ENCODE data around the gene OSBPL10. TPM values are rescaled to one million over a fixed set of nuclear protein-coding genes. Genes with fewer than 3 reads are reported as not detected.
"Not testable (repeated sequence)": the region's sequence is repeated elsewhere in the genome, so short reads cannot be mapped to it uniquely, and the experiment has no call there.

OSBPL10 gene
- total and polyA plus RNA-seq, 2 experiments from 2014 or later: 2.2 to 7.7 TPM

DNA sequence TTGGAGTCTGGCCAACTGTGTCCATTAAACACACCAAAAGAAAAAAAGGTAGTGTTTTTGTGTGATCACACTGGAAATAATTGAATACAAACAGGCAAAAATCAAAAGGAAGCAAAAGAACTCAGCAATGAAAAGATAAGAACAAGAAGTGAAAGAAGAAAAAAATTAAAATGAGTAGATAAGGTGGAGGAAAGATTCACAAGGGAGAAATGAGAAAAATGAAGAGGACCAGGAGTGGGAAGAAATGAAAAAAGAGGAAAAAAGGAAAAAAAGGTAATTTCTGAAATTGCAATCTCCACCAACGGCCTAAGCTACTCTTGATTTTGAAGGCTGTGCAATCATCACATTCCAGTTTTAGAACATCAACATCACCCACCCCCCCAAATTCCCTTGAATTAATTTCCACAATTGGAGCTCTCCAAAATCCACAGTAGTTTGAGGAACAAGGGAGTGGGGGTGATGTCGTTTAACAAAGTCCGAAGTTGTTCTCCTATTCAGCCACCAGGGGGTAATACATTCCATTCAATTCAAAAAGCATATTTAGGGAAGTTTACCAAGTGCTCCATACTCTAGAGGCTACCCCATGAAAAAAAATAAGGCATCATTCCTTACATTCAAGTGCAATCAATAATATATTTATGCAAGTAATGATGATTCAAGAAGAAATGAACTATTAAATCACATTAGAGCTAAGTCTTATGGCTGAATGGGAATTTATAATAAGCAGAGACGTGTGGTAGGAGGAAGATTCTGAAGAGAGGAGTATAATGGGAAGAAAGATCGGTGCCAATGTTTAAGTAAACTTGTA lies 37.9 kb upstream of the OSBPL10 start:
- H3K4me1 ChIP-seq (ENCODE audit: low read depth): peaks cover 6% of the 10 kb centered on the region
- H3K27ac ChIP-seq: no peak overlapping the region
- no peaks in the 10 kb centered on the region for H3K36me3 ChIP-seq
- H3K9me3 ChIP-seq (ENCODE audit: low read depth): no peaks in the 10 kb centered on the region
- peak; percentile 61 to 73 for DNase-seq (ENCODE audit: low read depth in 1 of 2, low spot score in 1 of 2)
- TF ChIP-seq, protein P1, sequence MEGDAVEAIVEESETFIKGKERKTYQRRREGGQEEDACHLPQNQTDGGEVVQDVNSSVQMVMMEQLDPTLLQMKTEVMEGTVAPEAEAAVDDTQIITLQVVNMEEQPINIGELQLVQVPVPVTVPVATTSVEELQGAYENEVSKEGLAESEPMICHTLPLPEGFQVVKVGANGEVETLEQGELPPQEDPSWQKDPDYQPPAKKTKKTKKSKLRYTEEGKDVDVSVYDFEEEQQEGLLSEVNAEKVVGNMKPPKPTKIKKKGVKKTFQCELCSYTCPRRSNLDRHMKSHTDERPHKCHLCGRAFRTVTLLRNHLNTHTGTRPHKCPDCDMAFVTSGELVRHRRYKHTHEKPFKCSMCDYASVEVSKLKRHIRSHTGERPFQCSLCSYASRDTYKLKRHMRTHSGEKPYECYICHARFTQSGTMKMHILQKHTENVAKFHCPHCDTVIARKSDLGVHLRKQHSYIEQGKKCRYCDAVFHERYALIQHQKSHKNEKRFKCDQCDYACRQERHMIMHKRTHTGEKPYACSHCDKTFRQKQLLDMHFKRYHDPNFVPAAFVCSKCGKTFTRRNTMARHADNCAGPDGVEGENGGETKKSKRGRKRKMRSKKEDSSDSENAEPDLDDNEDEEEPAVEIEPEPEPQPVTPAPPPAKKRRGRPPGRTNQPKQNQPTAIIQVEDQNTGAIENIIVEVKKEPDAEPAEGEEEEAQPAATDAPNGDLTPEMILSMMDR (IDR thresholded peaks at IDR 0.05; ENCODE audit: low read depth, low read length): peak; percentile 71
- H3K27me3 ChIP-seq: no peaks in the 10 kb centered on the region
- no peak overlapping the region for H3K4me3 ChIP-seq

- TF ChIP-seq, protein P1 (IDR thresholded peaks at IDR 0.05; ENCODE audit: low read depth, low read length): no peak
- H3K9me3 ChIP-seq (ENCODE audit: low read depth): no peaks in the 10 kb centered on the region
- peaks cover 6% of the 10 kb centered on the region for H3K4me1 ChIP-seq (ENCODE audit: low read depth)
- no peaks in the 10 kb centered on the region for H3K36me3 ChIP-seq
- peak in 1 of 2 donors; percentile 7 for DNase-seq (ENCODE audit: low read depth in 1 of 2, low spot score in 1 of 2)
- H3K4me3 ChIP-seq: no peak overlapping the region
- H3K27ac ChIP-seq: peak overlapping the region; percentile 1
- no peaks in the 10 kb centered on the region for H3K27me3 ChIP-seq
Observed at GRCh38 chr3:32017286-32017685, 36.2 kb upstream of the OSBPL10 start.

DNA sequence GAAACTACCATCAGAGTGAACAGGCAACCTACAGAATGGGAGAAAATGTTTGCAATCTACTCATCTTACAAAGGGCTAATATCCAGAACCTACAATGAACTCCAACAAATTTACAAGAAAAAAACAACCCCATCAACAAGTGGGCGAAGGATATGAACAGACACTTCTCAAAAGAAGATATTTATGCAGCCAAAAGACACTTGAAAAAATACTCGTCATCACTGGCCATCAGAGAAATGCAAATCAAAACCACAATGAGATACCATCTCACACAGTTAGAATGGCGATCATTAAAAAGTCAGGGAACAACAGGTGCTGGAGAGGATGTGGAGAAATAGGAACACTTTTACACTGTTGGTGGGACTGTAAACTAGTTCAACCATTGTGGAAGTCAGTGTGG lies 34.6 kb upstream of the OSBPL10 start:
- not testable (repeated sequence) for H3K36me3 ChIP-seq; H3K27ac ChIP-seq; H3K9me3 ChIP-seq (ENCODE audit: low read depth); H3K4me1 ChIP-seq (ENCODE audit: low read depth); H3K4me3 ChIP-seq; DNase-seq (ENCODE audit: low read depth in 1 of 2, low spot score in 1 of 2); H3K27me3 ChIP-seq

DNA sequence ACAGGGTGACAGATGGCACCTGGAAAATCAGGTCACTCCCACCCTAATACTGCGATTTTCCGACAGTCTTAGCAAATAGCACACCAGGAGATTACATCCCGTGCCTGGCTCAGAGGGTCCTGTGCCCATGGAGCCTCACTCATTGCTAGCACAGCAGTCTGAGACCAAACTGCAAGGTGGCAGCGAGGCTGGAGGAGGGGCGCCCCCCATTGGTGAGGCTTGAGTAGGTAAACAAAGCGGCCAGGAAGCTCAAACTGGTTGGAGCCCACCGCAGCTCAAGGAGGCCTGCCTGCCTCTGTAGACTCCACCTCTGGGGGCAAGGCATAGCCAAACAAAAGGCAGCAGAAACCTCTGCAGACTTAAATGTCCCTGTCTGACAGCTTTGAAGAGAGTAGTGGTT lies 29.6 kb upstream of the OSBPL10 start:
- not testable (repeated sequence) for DNase-seq (ENCODE audit: low read depth in 1 of 2, low spot score in 1 of 2); H3K9me3 ChIP-seq (ENCODE audit: low read depth); H3K27ac ChIP-seq; H3K36me3 ChIP-seq; H3K4me3 ChIP-seq; H3K27me3 ChIP-seq; H3K4me1 ChIP-seq (ENCODE audit: low read depth)

DNA sequence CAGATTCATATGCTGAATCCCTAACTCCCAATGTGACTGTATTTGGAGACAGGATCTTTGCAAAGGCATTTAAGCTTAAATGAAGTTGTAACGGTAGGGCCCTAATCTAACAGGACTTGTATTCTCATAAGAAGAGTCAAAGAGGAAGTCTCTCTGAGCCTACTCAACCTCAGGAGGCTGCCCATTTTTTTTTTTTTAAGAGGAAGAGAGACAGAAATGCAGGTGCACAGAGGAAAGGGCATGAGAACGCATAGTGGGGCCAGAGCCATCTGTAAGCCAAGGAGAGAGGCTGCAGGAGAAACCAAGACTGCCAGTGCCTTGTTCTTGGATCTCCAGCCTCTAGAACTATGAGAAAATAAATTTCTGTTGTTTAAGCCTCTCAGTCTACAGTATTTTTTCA lies 28.9 kb upstream of the OSBPL10 start:
- TF ChIP-seq, protein P1 (IDR thresholded peaks at IDR 0.05; ENCODE audit: low read depth, low read length): no peak
- no peaks in the 10 kb centered on the region for H3K9me3 ChIP-seq (ENCODE audit: low read depth)
- DNase-seq (ENCODE audit: low read depth in 1 of 2, low spot score in 1 of 2): no peak
- no peaks in the 10 kb centered on the region for H3K27me3 ChIP-seq
- no peak overlapping the region for H3K27ac ChIP-seq
- no peaks in the 10 kb centered on the region for H3K4me1 ChIP-seq (ENCODE audit: low read depth)
- no peaks in the 10 kb centered on the region for H3K36me3 ChIP-seq
- no peak overlapping the region for H3K4me3 ChIP-seq

- Histone ChIP-seq H3K4me1 (ENCODE audit: low read depth) (no peaks in the 10 kb centered on the region), H3K9me3 (ENCODE audit: low read depth) (no peaks in the 10 kb centered on the region), H3K27me3 (no peaks in the 10 kb centered on the region), H3K27ac (no peak overlapping the region), H3K4me3 (no peak overlapping the region), H3K36me3 (no peaks in the 10 kb centered on the region)
- no peak for DNase-seq (ENCODE audit: low read depth in 1 of 2, low spot score in 1 of 2)
- TF ChIP-seq, protein P1 (IDR thresholded peaks at IDR 0.05; ENCODE audit: low read depth, low read length): no peak
Observed at GRCh38 chr3:32009101-32009500, 28.0 kb upstream of the OSBPL10 start.

Measured in cardiac muscle cell (in vitro differentiated cells and primary cell).